ENCODE measurements around the gene VPS13C.

VPS13C gene

GRCh38 chr15:61849447-61849846 lies 210.8 kb downstream of the VPS13C start:
- TF ChIP-seq CTCF (conservative IDR thresholded peaks at IDR 0.05; ENCODE audit: low read depth, low read length), result no peak
- no peak overlapping the region for H3K4me3 ChIP-seq (ENCODE audit: low read depth, low read length)
- no peak for DNase-seq (ENCODE audit: low read depth)

DNA sequence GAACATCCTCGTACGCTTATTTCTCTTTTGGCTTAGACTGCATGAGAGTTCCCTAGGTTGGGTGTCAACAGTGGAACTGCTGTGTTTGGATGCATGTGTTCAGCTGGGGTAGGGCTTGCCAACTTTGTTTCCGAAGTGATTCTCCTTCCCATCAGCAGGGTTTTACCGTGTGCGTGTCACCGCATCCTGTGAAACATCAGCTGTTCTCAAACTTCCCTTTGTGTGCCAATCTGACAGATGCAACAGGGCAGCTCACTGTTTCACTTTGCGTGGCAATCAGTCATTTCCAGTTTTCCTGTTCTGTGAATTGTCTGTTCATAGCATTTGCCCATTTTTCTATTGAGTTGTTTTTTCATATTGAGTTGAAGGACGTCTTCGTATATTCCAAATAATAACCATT lies 218.8 kb downstream of the VPS13C start:
- DNase-seq (ENCODE audit: low read depth), result no peak
- TF ChIP-seq CTCF (conservative IDR thresholded peaks at IDR 0.05; ENCODE audit: low read depth, low read length), result no peak

DNA sequence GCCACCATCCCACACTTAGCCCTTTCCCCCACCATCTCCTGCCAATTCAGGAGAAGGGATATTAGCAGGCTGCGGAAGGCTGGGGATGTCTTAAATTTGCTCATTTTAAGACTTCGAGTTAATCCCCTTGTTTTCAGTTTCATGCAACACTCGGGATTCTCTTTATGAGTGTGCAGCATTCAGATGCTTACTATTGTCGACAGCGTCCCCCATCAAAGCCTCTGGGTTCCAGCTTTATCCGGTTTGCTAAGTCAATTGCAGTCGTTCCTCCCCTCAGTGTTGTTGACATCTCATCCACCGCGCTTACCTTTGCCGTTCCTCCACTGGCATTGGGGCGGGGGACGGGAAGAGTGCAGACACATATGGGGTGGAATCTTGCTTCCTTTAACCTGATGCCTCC lies 220.2 kb downstream of the VPS13C start:
- no peak for DNase-seq (ENCODE audit: low read depth)
- no peak overlapping the region for H3K4me3 ChIP-seq (ENCODE audit: low read depth, low read length)
- no peak for TF ChIP-seq CTCF (conservative IDR thresholded peaks at IDR 0.05; ENCODE audit: low read depth, low read length)

More for the DNA sequence above, 218.8 kb downstream of the VPS13C start:
- no peak overlapping the region for H3K4me3 ChIP-seq (ENCODE audit: low read depth, low read length)

- DNase-seq (ENCODE audit: low read depth), result peak; percentile 82
- no peak overlapping the region for H3K4me3 ChIP-seq (ENCODE audit: low read depth, low read length)
- no peak for TF ChIP-seq CTCF (conservative IDR thresholded peaks at IDR 0.05; ENCODE audit: low read depth, low read length)
Observed at GRCh38 chr15:61839546-61839945, 220.7 kb downstream of the VPS13C start.

- H3K4me3 ChIP-seq (ENCODE audit: low read depth, low read length), result no peak overlapping the region
- peak; percentile 74 for DNase-seq (ENCODE audit: low read depth)
- TF ChIP-seq CTCF (conservative IDR thresholded peaks at IDR 0.05; ENCODE audit: low read depth, low read length), result peak; percentile 97
Observed at GRCh38 chr15:61835496-61836106, 224.6 kb downstream of the VPS13C start.

DNA sequence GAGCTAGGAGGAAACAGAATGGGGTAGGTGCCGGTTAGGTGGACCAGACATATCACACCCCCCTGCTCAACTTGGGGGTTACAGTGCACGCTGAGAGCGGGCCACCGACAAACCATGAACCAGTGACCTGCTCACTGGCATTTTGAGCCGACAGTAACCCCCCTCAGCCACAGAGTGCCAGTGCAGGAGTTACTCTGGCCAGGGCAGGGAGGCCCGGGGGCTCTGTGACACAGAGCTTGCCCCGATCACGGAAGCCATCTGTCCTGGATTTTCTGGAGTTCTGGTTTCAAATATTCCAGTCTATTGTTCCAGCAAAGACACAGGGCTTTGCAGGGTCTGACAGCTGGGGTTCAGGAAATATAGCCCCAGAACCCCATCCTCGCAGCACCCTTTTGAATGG lies 225.2 kb downstream of the VPS13C start:
- DNase-seq (ENCODE audit: low read depth), result no peak
- no peak for TF ChIP-seq CTCF (conservative IDR thresholded peaks at IDR 0.05; ENCODE audit: low read depth, low read length)
- no peak overlapping the region for H3K4me3 ChIP-seq (ENCODE audit: low read depth, low read length)

GRCh38 chr15:61834076-61834697 lies 226.1 kb downstream of the VPS13C start:
- peak; percentile 89 for DNase-seq (ENCODE audit: low read depth)
- peak; percentile 98 for TF ChIP-seq CTCF (conservative IDR thresholded peaks at IDR 0.05; ENCODE audit: low read depth, low read length)
- no peak overlapping the region for H3K4me3 ChIP-seq (ENCODE audit: low read depth, low read length)

All from choroid plexus epithelial cell (primary cell).